Fibroblast of upper back skin (primary cell): ENCODE measurements around the gene GCSAML.

Experiments used
- DNase-seq: peaks from one replicate; pipeline ENCODE4 v3.0.0-alpha.2; 2013

Gene GCSAML

GRCh38 chr1:247576514-247576913 lies 27.6 kb downstream of the GCSAML start:
- no peak for DNase-seq

- DNase-seq = no peak
Measured at GRCh38 chr1:247578946-247579460, 30.1 kb downstream of the GCSAML start.

GRCh38 chr1:247588060-247588459 lies 39.1 kb downstream of the GCSAML start, which contains the start of gene OR2G2:
OR2G2 (plus strand) TSS chr1:247588360; CDS start chr1:247588360, 0 bp downstream.
- no peak for DNase-seq

DNA sequence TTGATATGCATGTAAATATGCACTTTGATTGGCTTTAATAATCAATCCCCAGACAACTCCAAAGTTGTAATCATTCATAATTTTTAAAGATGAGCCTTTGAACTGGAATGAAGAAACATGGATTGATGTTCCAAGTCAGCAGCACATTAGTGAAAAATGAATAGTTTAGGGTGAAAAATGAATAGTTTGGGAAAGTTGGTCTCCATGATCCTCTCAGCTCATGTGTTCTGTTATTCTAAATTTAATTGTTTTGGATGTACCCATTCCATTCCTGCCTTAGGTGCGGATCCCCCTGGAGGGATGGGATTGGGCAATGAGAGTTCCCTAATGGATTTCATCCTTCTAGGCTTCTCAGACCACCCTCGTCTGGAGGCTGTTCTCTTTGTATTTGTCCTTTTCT lies 56.4 kb downstream of the GCSAML start, which contains the start of gene OR2G3:
Gene OR2G3, plus strand, starts transcription at position 301 of the 400 bp plus-strand sequence. Its CDS starts 0 bp downstream, at position 301.
- no peak for DNase-seq

GRCh38 chr1:247613405-247613804 lies 64.5 kb downstream of the GCSAML start:
- DNase-seq = no peak

GRCh38 chr1:247614625-247615024 lies 65.7 kb downstream of the GCSAML start:
- DNase-seq = no peak
